K562 (cell line): ENCODE data around the gene RUNX1. TPM values are rescaled to one million over a fixed set of nuclear protein-coding genes. Genes with fewer than 3 reads are reported as not detected.

Source experiments
- ATF1 ChIP-seq, 2 experiments: fragments of 450-650 bp in 1 of 2; IDR thresholded peaks; 2 replicates each; pipeline ENCODE4 v1.6.1; 2016; ENCODE audit warnings: missing compliant biosample characterization in 1 of 2, missing genetic modification characterization in 1 of 2
- CAMTA2 ChIP-seq: fragments of 250-450 bp; sonication (Bioruptor Pico); conservative IDR thresholded peaks from 2 replicates; pipeline ENCODE4 v1.5.1; 2022
- CGGBP1 ChIP-seq: fragments of 250-450 bp; sonication (Bioruptor Pico); IDR thresholded peaks from 2 replicates; pipeline ENCODE4 v1.9.0; 2021; ENCODE audit warnings: mild to moderate bottlenecking
- DPF2 ChIP-seq: fragments of 450-650 bp; IDR thresholded peaks from 2 replicates; pipeline ENCODE4 v1.6.1; 2016
- EP300 ChIP-seq: IDR thresholded peaks from 2 replicates; pipeline ENCODE4 v1.6.1; 2012; ENCODE audit warnings: low read length, improper control_type of control experiment
- HMBOX1 ChIP-seq: sonication (generic); IDR thresholded peaks from 2 replicates; pipeline ENCODE4 v1.6.1; 2016
- KDM4B ChIP-seq, 2 experiments: fragments of 450-650 bp in 1 of 2; sonication (generic) in 1 of 2; IDR thresholded peaks; 2 replicates each; pipeline ENCODE4 v1.6.1; 2016 to 2017; ENCODE audit warnings: borderline replicate concordance in 2 of 2, antibody characterized with exemption in 1 of 2, low read depth in 1 of 2, mild to moderate bottlenecking in 1 of 2
- NFATC3 ChIP-seq: fragments of 450-650 bp; IDR thresholded peaks from 2 replicates; pipeline ENCODE4 v1.6.1; 2017; ENCODE audit warnings: mild to moderate bottlenecking
- WHSC1 ChIP-seq: IDR thresholded peaks from one replicate; pipeline ENCODE4 v1.6.1; 2012; ENCODE audit warnings: low read length, control low read depth, inconsistent platforms
- YY1 ChIP-seq, 3 experiments: IDR thresholded peaks; 2 replicates each; pipeline ENCODE4 v1.6.1; 2011; ENCODE audit warnings: low read length in 2 of 3, mild to moderate bottlenecking in 2 of 3, moderate library complexity in 2 of 3, borderline replicate concordance in 1 of 3, control low read depth in 1 of 3, low read depth in 1 of 3; ENCODE audit not compliant: insufficient read depth in 3 of 3, insufficient replicate concordance in 2 of 3, control insufficient read depth in 1 of 3, insufficient read length in 1 of 3; ENCODE audit errors: extremely low read depth in 1 of 3
- ZBTB26 ChIP-seq: fragments of 450-650 bp; formaldehyde crosslinking; IDR thresholded peaks from 2 replicates; pipeline ENCODE4 v1.4.0; 2022; ENCODE audit warnings: missing genetic modification characterization
- ZFX ChIP-seq: sonication (generic); formaldehyde crosslinking; IDR thresholded peaks from 2 replicates; pipeline ENCODE4 v1.8.0; 2022; ENCODE audit warnings: mild to moderate bottlenecking, missing genetic modification reagents, moderate library complexity
- polyA plus RNA-seq, 8 experiments: library from polyadenylated mRNA; depleted of rRNA in 4 of 8; stranded (reverse) in 5 of 8; unstranded in 3 of 8; fragments of >200 nt; fragmentation: Nextera tagmentation in 2 of 8; fragmentation: Illumina TruSeq in 1 of 8; extraction: Ambion mirVana in 2 of 8; extraction: Trizol in 1 of 8; gene quantifications; 2 replicates each; pipeline versions ENCODE4 v1.2.1 to v1.2.3, GENCODE V29; 2011 to 2014; ENCODE audit warnings: inconsistent platforms in 1 of 8, missing spikeins in 1 of 8
- total RNA-seq, 7 experiments: library from RNA; depleted of rRNA in 6 of 7; stranded (reverse); fragments of >200 nt in 6 of 7; fragmentation: Illumina TruSeq in 2 of 7; extraction: Trizol in 2 of 7; gene quantifications; 2 replicates each; pipeline versions ENCODE4 v1.2.1 to v1.2.3, GENCODE V29; 2011 to 2021; ENCODE audit warnings: low replicate concordance in 1 of 7
- TF ChIP-seq, protein P1 (sequence below): sonication (generic); formaldehyde crosslinking; IDR thresholded peaks from 2 replicates; pipeline ENCODE4 v1.8.0; 2023; ENCODE audit warnings: missing genetic modification reagents, mild to moderate bottlenecking, borderline replicate concordance

Gene RUNX1
- total and polyA plus RNA-seq, 9 of the 15 experiments (the other 6 are each of a cell fraction or from before 2014, with no cell fraction given): 2.2 to 68.6 (median 17.8) TPM

- TF ChIP-seq, protein P1, sequence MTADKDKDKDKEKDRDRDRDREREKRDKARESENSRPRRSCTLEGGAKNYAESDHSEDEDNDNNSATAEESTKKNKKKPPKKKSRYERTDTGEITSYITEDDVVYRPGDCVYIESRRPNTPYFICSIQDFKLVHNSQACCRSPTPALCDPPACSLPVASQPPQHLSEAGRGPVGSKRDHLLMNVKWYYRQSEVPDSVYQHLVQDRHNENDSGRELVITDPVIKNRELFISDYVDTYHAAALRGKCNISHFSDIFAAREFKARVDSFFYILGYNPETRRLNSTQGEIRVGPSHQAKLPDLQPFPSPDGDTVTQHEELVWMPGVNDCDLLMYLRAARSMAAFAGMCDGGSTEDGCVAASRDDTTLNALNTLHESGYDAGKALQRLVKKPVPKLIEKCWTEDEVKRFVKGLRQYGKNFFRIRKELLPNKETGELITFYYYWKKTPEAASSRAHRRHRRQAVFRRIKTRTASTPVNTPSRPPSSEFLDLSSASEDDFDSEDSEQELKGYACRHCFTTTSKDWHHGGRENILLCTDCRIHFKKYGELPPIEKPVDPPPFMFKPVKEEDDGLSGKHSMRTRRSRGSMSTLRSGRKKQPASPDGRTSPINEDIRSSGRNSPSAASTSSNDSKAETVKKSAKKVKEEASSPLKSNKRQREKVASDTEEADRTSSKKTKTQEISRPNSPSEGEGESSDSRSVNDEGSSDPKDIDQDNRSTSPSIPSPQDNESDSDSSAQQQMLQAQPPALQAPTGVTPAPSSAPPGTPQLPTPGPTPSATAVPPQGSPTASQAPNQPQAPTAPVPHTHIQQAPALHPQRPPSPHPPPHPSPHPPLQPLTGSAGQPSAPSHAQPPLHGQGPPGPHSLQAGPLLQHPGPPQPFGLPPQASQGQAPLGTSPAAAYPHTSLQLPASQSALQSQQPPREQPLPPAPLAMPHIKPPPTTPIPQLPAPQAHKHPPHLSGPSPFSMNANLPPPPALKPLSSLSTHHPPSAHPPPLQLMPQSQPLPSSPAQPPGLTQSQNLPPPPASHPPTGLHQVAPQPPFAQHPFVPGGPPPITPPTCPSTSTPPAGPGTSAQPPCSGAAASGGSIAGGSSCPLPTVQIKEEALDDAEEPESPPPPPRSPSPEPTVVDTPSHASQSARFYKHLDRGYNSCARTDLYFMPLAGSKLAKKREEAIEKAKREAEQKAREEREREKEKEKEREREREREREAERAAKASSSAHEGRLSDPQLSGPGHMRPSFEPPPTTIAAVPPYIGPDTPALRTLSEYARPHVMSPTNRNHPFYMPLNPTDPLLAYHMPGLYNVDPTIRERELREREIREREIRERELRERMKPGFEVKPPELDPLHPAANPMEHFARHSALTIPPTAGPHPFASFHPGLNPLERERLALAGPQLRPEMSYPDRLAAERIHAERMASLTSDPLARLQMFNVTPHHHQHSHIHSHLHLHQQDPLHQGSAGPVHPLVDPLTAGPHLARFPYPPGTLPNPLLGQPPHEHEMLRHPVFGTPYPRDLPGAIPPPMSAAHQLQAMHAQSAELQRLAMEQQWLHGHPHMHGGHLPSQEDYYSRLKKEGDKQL (CRISPR knock-in tag): no peak
- no peak for TF ChIP-seq DPF2
- peak in 1 of 3 experiments; percentile 8 for TF ChIP-seq YY1 (IDR thresholded peaks at IDR 0.05; ENCODE audit: borderline replicate concordance in 1 of 3, control insufficient read depth in 1 of 3, extremely low read depth in 1 of 3, insufficient read depth in 3 of 3, insufficient read length in 1 of 3, insufficient replicate concordance in 2 of 3, low read depth in 1 of 3, low read length in 2 of 3)
- TF ChIP-seq KDM4B (IDR thresholded peaks at IDR 0.05; ENCODE audit: borderline replicate concordance in 2 of 2, low read depth in 1 of 2): no peak
- no peak for TF ChIP-seq EP300
- TF ChIP-seq ZFX (CRISPR knock-in tag): no peak
- no peak for TF ChIP-seq HMBOX1
- TF ChIP-seq ATF1 (CRISPR knock-in tag; IDR thresholded peaks at IDR 0.05): no peak
- TF ChIP-seq ATF1 (tag; IDR thresholded peaks at IDR 0.05): no peak
- no peak for TF ChIP-seq NFATC3
- no peak for TF ChIP-seq CAMTA2 (CRISPR knock-in tag)
- TF ChIP-seq CGGBP1 (CRISPR knock-in tag): no peak
- TF ChIP-seq ZBTB26: no peak
- no peak for TF ChIP-seq WHSC1
These were observed 257.2 kb downstream of the RUNX1 start (continued) for GRCh38 chr21:34791776-34792503.
